ENCODE results near the gene POFUT2. TPM values are rescaled to one million over a fixed set of nuclear protein-coding genes. Genes with fewer than 3 reads are reported as not detected.

Gene POFUT2
- total and polyA plus RNA-seq, 3 donors from 2014 or later, result 49.9 to 63.3 (median 55.9) TPM

- Histone ChIP-seq H3K4me1 (peaks cover 51% of the 10 kb centered on the region), H3K27me3 (no peaks in the 10 kb centered on the region), H3K4me3 (no peak overlapping the region), H3K27ac (no peak overlapping the region), H3K36me3 (ENCODE audit: low read depth, missing control alignments) (no peaks in the 10 kb centered on the region), H3K9me3 (no peaks in the 10 kb centered on the region)
- WGBS, 2 donors, result 56 to 62% methylated on average over 12 to 14 of the region's 14 CpGs
- peak; percentile 26 for DNase-seq
- no peak for TF ChIP-seq POLR2A (IDR thresholded peaks at IDR 0.05)
- TF ChIP-seq CTCF (IDR thresholded peaks at IDR 0.05), result no peak
- intact Hi-C loops (cut with DNase I; ENCODE audit: low total_unique reads), result loop anchor here (5.0 kb wide), 1 partner anchor 146 kb away; no protein-coding TSS in a partner anchor
Observed at GRCh38 chr21:45290948-45291612, 3.4 kb upstream of the POFUT2 start.

GRCh38 chr21:45289655-45290515, 2.2 kb upstream of the POFUT2 start:
- no peaks in the 10 kb centered on the region for H3K9me3 ChIP-seq
- DNase-seq, result peak; percentile 11
- TF ChIP-seq POLR2A (IDR thresholded peaks at IDR 0.05) (no peak), CTCF (IDR thresholded peaks at IDR 0.05) (no peak)
- H3K27ac ChIP-seq, result no peak overlapping the region
- intact Hi-C loops (cut with DNase I; ENCODE audit: low total_unique reads), result loop anchor here (5.0 kb wide), 1 partner anchor 147 kb away; no protein-coding TSS in a partner anchor
- H3K27me3 ChIP-seq, result no peaks in the 10 kb centered on the region
- H3K4me1 ChIP-seq, result peaks cover 45% of the 10 kb centered on the region
- WGBS, 2 donors, result 92 to 95% methylated on average over 19 of the region's 19 CpGs
- H3K4me3 ChIP-seq, result no peak overlapping the region
- no peaks in the 10 kb centered on the region for H3K36me3 ChIP-seq (ENCODE audit: low read depth, missing control alignments)

- no peaks in the 10 kb centered on the region for H3K9me3 ChIP-seq
- H3K36me3 ChIP-seq (ENCODE audit: low read depth, missing control alignments), result no peaks in the 10 kb centered on the region
- H3K4me3 ChIP-seq, result no peak overlapping the region
- no peak for TF ChIP-seq POLR2A (IDR thresholded peaks at IDR 0.05)
- TF ChIP-seq CTCF (IDR thresholded peaks at IDR 0.05), result no peak
- DNase-seq, result no peak
- intact Hi-C loops (cut with DNase I; ENCODE audit: low total_unique reads), result no loop called here
- H3K27me3 ChIP-seq, result no peaks in the 10 kb centered on the region
- WGBS, 2 donors, result 56 to 74% methylated on average over 3 of the region's 3 CpGs
- H3K4me1 ChIP-seq, result peaks cover 37% of the 10 kb centered on the region
- H3K27ac ChIP-seq, result no peak overlapping the region
Observed at GRCh38 chr21:45289134-45289533, 1.4 kb upstream of the POFUT2 start.

- H3K36me3 ChIP-seq (ENCODE audit: low read depth, missing control alignments), result no peaks in the 10 kb centered on the region
- no peaks in the 10 kb centered on the region for H3K9me3 ChIP-seq
- H3K4me3 ChIP-seq, result peak overlapping the region; percentile 83 to 85
- TF ChIP-seq CTCF (IDR thresholded peaks at IDR 0.05), result no peak
- TF ChIP-seq POLR2A (IDR thresholded peaks at IDR 0.05), result no peak
- intact Hi-C loops (cut with DNase I; ENCODE audit: low total_unique reads), result no loop called here
- peak overlapping the region; percentile 75 to 85 for H3K27ac ChIP-seq
- peaks cover 31% of the 10 kb centered on the region for H3K4me1 ChIP-seq
- DNase-seq, result peak; percentile 15
- H3K27me3 ChIP-seq, result no peaks in the 10 kb centered on the region
- WGBS, 2 donors, result 9 to 12% methylated on average over 5 to 34 of the region's 34 CpGs
Observed at GRCh38 chr21:45288441-45288841, 746 bp upstream of the POFUT2 start.
